ENCODE measurements around the gene CDK14. TPM values are rescaled to one million over a fixed set of nuclear protein-coding genes. Genes with fewer than 3 reads are reported as not detected.

CDK14 gene
- total and polyA plus RNA-seq, 2 of the 8 experiments (the other 6 are each of a cell fraction or from before 2014, with no cell fraction given) = 5.5 to 47.3 TPM

DNA sequence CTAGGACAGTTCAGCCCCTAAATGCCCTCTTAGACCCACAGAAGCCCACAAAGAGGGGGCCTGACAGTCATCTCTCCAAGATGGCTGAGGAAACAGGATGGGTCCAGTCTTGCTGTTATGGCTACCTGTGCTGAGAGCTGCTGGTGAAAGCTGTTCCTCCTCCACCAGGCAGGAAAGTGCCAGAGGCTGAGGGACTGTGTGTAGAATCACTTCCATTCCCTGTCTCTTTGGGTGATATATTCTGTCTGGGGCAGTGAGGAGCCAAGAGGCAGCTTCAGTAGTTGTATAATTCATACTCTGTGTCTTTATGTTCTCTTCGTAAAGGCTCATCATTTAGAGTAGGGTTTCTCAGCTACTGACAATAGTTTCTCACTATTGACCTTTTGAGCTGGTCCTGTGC lies 425.8 kb downstream of the CDK14 start:
- FAIRE-seq = no peak
- TF ChIP-seq CBX8 (IDR thresholded peaks at IDR 0.05; ENCODE audit: borderline replicate concordance, low read depth, low read length) = no peak
- TF ChIP-seq ZNF274 (IDR thresholded peaks at IDR 0.05; ENCODE audit: borderline replicate concordance, extremely low read depth, low read length) = no peak
- no peak for TF ChIP-seq PHF8 (conservative IDR thresholded peaks at IDR 0.05; ENCODE audit: low read depth, low read length)
- TF ChIP-seq RXRA (IDR thresholded peaks at IDR 0.05; ENCODE audit: insufficient read depth, low read depth, low read length) = no peak
- TF ChIP-seq CHD1 (IDR thresholded peaks at IDR 0.05; ENCODE audit: low read depth, low read length) = no peak
- no peak for TF ChIP-seq RAD21 (IDR thresholded peaks at IDR 0.05 in 1 of 2, conservative IDR thresholded peaks at IDR 0.05 in 1 of 2; ENCODE audit: low read depth in 2 of 2, low read length in 2 of 2)
- TF ChIP-seq EP300 (IDR thresholded peaks at IDR 0.05; ENCODE audit: borderline replicate concordance in 1 of 2, low read depth in 2 of 2, low read length in 2 of 2) = no peak
- no peak for TF ChIP-seq HDAC2 (IDR thresholded peaks at IDR 0.05; ENCODE audit: borderline replicate concordance in 1 of 2, low read depth in 2 of 2, low read length in 2 of 2)
- TF ChIP-seq GTF2F1 (IDR thresholded peaks at IDR 0.05; ENCODE audit: borderline replicate concordance, low read depth, low read length) = no peak
- no peak for TF ChIP-seq JUND (IDR thresholded peaks at IDR 0.05; ENCODE audit: low read length)
- TF ChIP-seq BRCA1 (IDR thresholded peaks at IDR 0.05; ENCODE audit: low read depth, low read length) = no peak
- TF ChIP-seq GABPA (IDR thresholded peaks at IDR 0.05; ENCODE audit: borderline replicate concordance, insufficient read depth, low read length) = no peak
- TF ChIP-seq POLR2A (IDR thresholded peaks at IDR 0.05; ENCODE audit: control extremely low read depth in 1 of 2, low read depth in 2 of 2, low read length in 2 of 2) = no peak
- TF ChIP-seq TCF12 (IDR thresholded peaks at IDR 0.05; ENCODE audit: low read depth, low read length) = no peak
- TF ChIP-seq SP1 (IDR thresholded peaks at IDR 0.05; ENCODE audit: low read depth, low read length) = no peak

More for the DNA sequence above, 425.8 kb downstream of the CDK14 start:
- Histone ChIP-seq H3K23me2 (ENCODE audit: low read depth, low read length) (no peaks in the 10 kb centered on the region), H3K9me3 (ENCODE audit: insufficient read depth in 2 of 2, low read depth in 1 of 2, low read length in 1 of 2) (no peaks in the 10 kb centered on the region), H2BK120ac (replicated peaks; ENCODE audit: low read depth, low read length) (no peak overlapping the region), H3K56ac (replicated peaks; ENCODE audit: insufficient read length, low read depth, low read length) (no peak overlapping the region), H3K4me1 (replicated peaks in 1 of 4; ENCODE audit: control insufficient read depth in 3 of 4, insufficient read depth in 4 of 4, low read length in 3 of 4) (no peaks in the 10 kb centered on the region), H4K8ac (ENCODE audit: extremely low read depth, insufficient read depth, low read length) (no peak overlapping the region), H2AFZ (ENCODE audit: low read length) (no peak overlapping the region), H2BK12ac (ENCODE audit: low read depth, low read length) (no peak overlapping the region), H3K4me3 (ENCODE audit: extremely low read depth in 1 of 4, insufficient read depth in 2 of 4, low read depth in 3 of 4, low read length in 4 of 4) (no peak overlapping the region), H2BK15ac (ENCODE audit: low read length) (no peak overlapping the region), H3K23ac (ENCODE audit: insufficient read length) (no peak overlapping the region), H4K20me1 (replicated peaks in 1 of 2; ENCODE audit: control insufficient read depth in 1 of 2, insufficient read depth in 2 of 2, low read length in 2 of 2) (no peaks in the 10 kb centered on the region), H3K36me3 (ENCODE audit: control insufficient read depth in 2 of 4, insufficient read depth in 4 of 4, low read length in 3 of 4) (no peaks in the 10 kb centered on the region), H3K79me2 (ENCODE audit: control insufficient read depth in 1 of 2, insufficient read depth in 2 of 2, low read length in 2 of 2) (no peaks in the 10 kb centered on the region), H3K9ac (replicated peaks in 1 of 4; ENCODE audit: extremely low read depth in 1 of 4, low read depth in 3 of 4, low read length in 3 of 4) (no peak overlapping the region), H2BK20ac (ENCODE audit: low read length) (no peak overlapping the region), H3K27ac (ENCODE audit: low read depth, low read length) (no peak overlapping the region), H2BK5ac (ENCODE audit: low read depth, low read length) (no peak overlapping the region), H2AK5ac (ENCODE audit: low read depth, low read length) (no peak overlapping the region), H3K18ac (ENCODE audit: extremely low read depth, low read length) (no peak overlapping the region), H3K79me1 (ENCODE audit: low read depth, low read length) (no peaks in the 10 kb centered on the region), H3K27me3 (replicated peaks in 1 of 4; ENCODE audit: control insufficient read depth in 3 of 4, extremely low read depth in 1 of 4, insufficient read depth in 3 of 4, low read length in 3 of 4) (no peaks in the 10 kb centered on the region), H3K14ac (ENCODE audit: insufficient read length) (no peak overlapping the region), H4K5ac (ENCODE audit: insufficient read length, low read depth, low read length) (no peak overlapping the region), H3K4ac (replicated peaks; ENCODE audit: insufficient read length, low read depth, low read length) (no peak overlapping the region), H3K4me2 (ENCODE audit: insufficient read depth in 1 of 2, low read depth in 2 of 2, low read length in 2 of 2) (no peak overlapping the region), H4K91ac (replicated peaks; ENCODE audit: insufficient read length, low read length) (no peak overlapping the region)
- CTCF ChIA-PET (ENCODE audit: partially characterized antibody) = interaction anchor here (0.5 to 2.7 kb wide), 3 partner anchors 13 to 393 kb away, joined by 3 to 7 read pairs (median 3); no protein-coding TSS in a partner anchor
- no peak for DNase-seq (ENCODE audit: low read depth in 1 of 2, low spot score in 2 of 2)
- 90% methylated on average over 1 of the region's 1 CpG; no CpG with 5 or more reads in 1 of the 2 experiments for WGBS, 2 experiments (ENCODE audit: extremely low coverage in 1 of 2, insufficient coverage in 1 of 2, insufficient read length in 1 of 2, insufficient replicate concordance in 2 of 2, low coverage in 1 of 2, low lambda C conversion rate in 2 of 2, missing lambda C conversion rate in 1 of 2)
- POLR2A ChIA-PET (ENCODE audit: partially characterized antibody) = no interaction called here
